GM21786 (cell line): Measurements from ENCODE around the gene SV2C.
"Not testable (repeated sequence)": the region's sequence is repeated elsewhere in the genome, so short reads cannot be mapped to it uniquely, and the experiment has no call there.

Experiments
- ATAC-seq: cut with Tn5 transposase; IDR thresholded peaks from one replicate; pipeline ENCODE4 v1.9.1; 2021; ENCODE audit not compliant: unreplicated experiment

The SV2C gene

GRCh38 chr5:76334574-76334973, 251.4 kb downstream of the SV2C start:
- ATAC-seq: no peak

GRCh38 chr5:76335451-76335850, 252.3 kb downstream of the SV2C start:
- ATAC-seq: not testable (repeated sequence)

- not testable (repeated sequence) for ATAC-seq
Measured at GRCh38 chr5:76336253-76336809, 253.1 kb downstream of the SV2C start.

- no peak for ATAC-seq
Measured at GRCh38 chr5:76337953-76338451, 254.8 kb downstream of the SV2C start.

- ATAC-seq: no peak
Measured at GRCh38 chr5:76339919-76340318, 256.7 kb downstream of the SV2C start.

- no peak for ATAC-seq
Measured at GRCh38 chr5:76341651-76342334, 258.6 kb downstream of the SV2C start.

DNA sequence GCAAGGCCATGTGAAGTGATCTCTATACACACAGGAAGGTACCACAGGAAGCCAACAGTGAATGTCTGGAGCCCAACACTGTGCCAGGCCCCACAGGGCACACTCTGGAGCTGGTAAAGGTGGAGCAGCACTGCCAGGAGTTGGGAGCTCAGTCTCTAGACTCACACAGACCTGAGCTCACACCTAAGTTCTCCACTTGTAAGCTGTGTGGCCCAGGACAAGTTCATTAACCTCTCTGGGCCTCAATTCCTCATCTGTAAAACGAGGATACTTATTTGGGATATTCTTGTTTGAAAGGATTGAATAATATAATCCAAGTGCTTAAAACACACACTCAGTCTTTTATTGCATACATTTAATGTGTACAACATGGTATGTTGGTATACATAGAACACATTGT, 259.3 kb downstream of the SV2C start:
- no peak for ATAC-seq

GRCh38 chr5:76345582-76345981, 262.4 kb downstream of the SV2C start:
- ATAC-seq: no peak

DNA sequence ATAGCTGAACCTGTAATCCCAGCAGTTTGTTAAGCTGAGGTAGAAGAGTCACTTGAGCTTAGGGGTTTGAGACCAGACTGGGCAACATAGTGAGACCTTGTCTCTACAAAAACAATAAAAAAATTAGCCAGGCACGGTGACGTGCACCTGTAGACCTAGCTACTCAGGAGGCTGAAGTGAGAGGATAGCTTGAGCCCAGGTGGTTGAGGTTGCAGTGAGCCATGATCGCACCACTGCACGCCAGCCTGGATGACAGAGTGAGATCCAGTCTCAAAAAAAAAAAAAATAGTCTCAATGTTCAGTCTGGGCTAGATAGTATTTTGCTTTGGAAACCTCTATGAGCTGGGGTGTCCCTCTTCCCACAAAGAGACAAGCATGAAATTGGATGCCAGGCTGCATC, 268.0 kb downstream of the SV2C start:
- ATAC-seq: peak; percentile 18

- peak; percentile 98 for ATAC-seq
Measured at GRCh38 chr5:76351577-76351976, 268.4 kb downstream of the SV2C start.

DNA sequence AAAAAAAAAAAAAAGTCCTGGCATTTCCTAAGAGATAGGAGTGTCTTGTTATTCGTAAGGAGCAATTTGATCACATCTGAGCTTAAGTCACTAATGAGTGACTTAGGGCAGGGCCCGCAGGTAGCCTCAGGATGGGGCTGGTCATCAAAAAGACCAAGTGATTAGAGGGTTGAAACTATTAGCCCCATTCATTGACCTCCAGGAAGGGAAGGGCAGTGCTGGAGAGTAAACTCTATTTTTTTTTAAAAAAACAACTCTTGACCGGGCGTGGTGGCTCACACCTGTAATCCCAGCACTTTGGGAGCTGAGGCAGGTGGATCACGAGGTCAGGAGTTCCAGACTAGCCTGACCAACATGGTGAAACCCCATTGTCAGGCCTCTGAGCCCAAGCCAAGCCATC, 273.7 kb downstream of the SV2C start:
- ATAC-seq: no peak

DNA sequence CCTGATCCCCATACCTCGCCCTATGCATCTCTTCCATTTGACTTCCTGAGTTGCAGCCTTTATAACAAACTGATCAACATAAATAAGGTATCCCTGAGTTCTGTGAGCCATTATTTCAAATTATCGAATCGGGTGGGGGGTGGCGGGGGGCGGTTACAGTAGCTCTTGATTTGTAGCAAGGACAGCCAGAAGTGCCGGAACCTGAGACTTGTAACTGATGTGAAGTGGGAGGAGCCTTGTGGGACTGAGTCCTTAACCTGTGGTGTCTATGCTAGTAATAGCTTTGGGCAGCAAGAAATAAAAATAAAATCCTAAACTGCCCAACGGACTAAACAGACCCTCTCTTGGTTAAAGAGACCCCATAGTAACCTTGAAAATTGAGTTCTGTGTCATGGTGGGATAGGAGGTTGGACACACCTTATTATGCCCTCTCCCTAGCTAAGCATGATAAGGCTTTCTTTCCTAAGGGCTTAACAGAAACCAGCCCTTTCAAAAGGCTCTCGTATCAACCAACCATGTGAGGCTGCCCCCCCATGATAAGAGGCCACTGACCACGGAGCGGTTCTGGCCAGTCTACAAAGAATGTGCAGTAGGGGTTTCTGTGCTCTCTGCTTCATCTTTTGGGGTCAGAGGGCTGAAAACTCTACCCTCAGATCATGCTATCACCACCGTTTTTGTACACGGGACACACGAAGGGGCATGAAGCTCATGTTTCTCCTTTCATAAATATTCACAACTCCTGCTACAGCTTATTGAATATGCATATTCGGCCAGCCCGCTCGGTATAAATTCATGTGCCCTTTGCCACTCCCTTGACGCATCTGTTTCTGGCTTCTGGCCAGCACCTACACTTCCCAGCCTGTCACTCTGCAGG, 280.4 kb downstream of the SV2C start:
- no peak for ATAC-seq

- no peak for ATAC-seq
Measured at GRCh38 chr5:76364226-76364589, 281.0 kb downstream of the SV2C start.

- ATAC-seq: no peak
Measured at GRCh38 chr5:76365561-76365960, 282.4 kb downstream of the SV2C start.

DNA sequence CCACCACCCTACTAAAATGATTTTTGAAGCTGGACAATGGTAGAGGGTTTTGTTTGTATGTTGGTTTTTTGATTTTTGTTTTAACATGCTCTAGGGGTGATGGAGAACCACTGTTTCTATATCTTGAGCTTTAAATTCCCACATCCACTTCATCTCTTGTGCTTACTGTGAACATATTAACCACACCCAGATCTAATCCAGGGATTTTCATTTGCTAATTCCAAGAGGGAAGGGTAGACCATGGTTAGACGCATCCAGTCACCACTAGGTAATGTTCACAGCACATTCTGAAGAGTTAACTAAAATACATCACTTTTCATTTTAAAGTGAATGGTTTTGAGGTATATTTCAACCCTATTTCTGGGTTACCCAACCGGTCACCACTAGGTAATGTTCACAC, 283.4 kb downstream of the SV2C start:
- ATAC-seq: no peak

DNA sequence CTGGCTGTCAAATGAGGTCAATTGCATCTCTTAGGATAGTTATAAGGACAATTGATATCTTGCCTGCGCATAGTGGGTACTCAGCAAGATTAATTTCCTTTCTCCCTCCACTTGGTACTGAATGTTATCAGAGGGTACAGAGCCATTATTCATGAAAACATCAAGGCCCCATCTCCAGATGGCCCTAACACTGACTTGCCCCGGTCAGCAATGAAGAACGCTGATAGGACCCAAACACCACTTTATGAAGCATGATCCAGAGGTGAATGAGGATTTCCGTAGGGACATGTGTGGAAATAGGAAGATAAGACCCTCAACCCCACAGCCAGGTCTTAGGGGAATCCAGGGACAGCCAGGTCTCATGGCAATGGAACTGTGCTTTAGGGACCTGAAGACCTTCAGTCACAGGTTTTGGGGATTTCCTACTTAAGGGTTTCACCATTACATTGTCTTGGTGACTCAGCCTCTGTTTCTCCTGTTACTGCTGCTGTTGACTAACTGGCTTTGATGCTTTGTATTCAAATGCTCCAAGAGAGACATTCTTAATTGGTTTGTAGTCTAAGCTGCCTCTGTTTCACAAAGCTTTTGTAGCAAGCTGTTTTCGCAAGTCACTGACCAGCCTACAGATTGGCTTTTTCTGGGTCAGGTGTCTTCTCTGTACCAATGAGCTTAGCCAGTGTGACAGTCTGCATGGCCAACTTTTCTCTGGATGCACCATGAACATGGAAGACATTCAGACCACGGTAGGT, 284.6 kb downstream of the SV2C start:
- peak; percentile 60 for ATAC-seq

GRCh38 chr5:76368941-76369340, 285.8 kb downstream of the SV2C start:
- no peak for ATAC-seq

- not testable (repeated sequence) for ATAC-seq
Measured at GRCh38 chr5:76369668-76370067, 286.5 kb downstream of the SV2C start.

DNA sequence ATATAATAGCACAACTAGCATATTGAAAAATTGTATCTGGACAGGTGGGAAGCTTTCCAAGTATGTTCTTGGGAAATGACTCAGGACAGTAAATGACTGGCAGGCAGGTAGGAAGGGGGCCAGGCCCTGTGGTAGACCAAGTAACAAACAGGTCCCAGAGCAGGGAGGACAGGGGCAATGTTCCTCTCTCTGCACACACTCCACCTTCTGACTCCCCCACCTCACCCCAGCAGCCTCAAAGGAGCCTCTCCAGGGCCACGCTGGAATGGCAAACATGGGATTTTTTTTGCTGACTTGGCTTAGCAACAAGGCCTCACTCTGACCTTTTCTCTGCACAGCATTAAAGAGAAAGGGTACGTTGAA, 288.8 kb downstream of the SV2C start:
- no peak for ATAC-seq

DNA sequence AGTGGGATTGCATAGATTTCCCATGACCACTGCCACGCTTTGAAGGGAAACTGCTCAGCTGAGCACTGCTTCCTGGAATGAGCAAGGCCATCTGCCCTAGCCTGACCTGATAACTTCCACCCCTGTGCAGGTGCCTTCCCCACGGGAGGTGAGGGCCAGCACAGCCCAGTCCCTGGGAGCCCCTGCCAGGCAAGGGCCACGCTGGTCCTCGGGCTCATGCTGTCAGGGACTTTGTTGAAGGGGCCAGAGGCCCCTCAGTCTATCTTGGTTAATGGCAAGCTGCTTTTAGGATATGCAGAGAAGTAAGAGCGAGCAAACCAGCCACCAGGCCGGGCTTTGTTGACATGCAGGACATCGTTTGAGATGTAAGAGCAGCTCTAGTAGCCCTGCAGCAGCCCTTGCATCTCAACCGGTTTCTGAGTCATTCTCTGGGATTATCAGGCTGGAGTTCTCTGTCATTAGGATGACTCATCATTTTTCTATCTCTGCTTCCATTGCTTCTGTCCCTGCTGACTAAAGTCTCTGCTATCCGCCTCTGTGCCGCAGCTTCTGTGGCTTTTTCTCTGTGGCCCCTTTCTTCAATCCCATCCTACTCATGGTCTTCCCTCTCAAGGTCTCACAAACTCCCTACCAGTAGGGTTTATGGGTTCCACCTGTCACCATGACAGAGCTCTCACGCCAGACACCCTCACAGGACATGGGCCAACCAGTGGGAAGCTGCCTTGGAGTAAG, 289.3 kb downstream of the SV2C start:
- no peak for ATAC-seq
